OCI-LY7 (cell line): ENCODE measurements around the gene SEMA3G. TPM values are rescaled to one million over a fixed set of nuclear protein-coding genes. Genes with fewer than 3 reads are reported as not detected.

Source experiments
- BruUV-seq: library from RNA; stranded (reverse); fragments of 400-500 nt; replicated peaks from 2 replicates; lab custom pipeline; 2021; lab: Mats Ljungman, UMichigan
- CTCF ChIA-PET: fragments of 300-600 bp; sonication (Branson Sonifier 250); formaldehyde crosslinking; loops from one replicate; lab custom pipeline; 2022; ENCODE audit warnings: antibody characterized with exemption; ENCODE audit not compliant: unreplicated experiment; lab: Charles Lee
- POLR2A ChIA-PET: fragments of 300-600 bp; sonication (Branson Sonifier 250); formaldehyde crosslinking; loops from one replicate; lab custom pipeline; 2022; ENCODE audit warnings: antibody characterized with exemption; lab: Charles Lee
- DNase-seq: peaks from one replicate; pipeline ENCODE4 v3.0.0-alpha.2; 2015; ENCODE audit warnings: low spot score
- H2AFZ ChIP-seq: fragments of 200-600 bp; sonication (generic), shearing (Covaris generic); 2 replicates; pipeline ENCODE4 v1.6.1; 2014; ENCODE audit warnings: mild to moderate bottlenecking, antibody characterized with exemption, low read length, moderate library complexity
- H3K27ac ChIP-seq: fragments of 200-600 bp; sonication (generic); 2 replicates; pipeline ENCODE4 v1.5.1; 2014; ENCODE audit warnings: mixed run types, low read depth, mild to moderate bottlenecking, moderate library complexity, low read length, inconsistent platforms; ENCODE audit not compliant: poor library complexity, severe bottlenecking
- H3K36me3 ChIP-seq: fragments of 200-600 bp; sonication (generic); 2 replicates; pipeline ENCODE4 v1.6.1; 2014; ENCODE audit warnings: mild to moderate bottlenecking, antibody characterized with exemption, low read length, moderate library complexity, mixed read lengths; ENCODE audit not compliant: insufficient read depth
- H3K4me1 ChIP-seq: fragments of 200-600 bp; sonication (generic); 2 replicates; pipeline ENCODE4 v1.5.1; 2014; ENCODE audit warnings: mild to moderate bottlenecking, low read length; ENCODE audit not compliant: insufficient read depth, poor library complexity, severe bottlenecking
- H3K4me2 ChIP-seq: fragments of 200-600 bp; sonication (generic); 2 replicates; pipeline ENCODE4 v1.6.1; 2014; ENCODE audit warnings: mild to moderate bottlenecking, low read length
- H3K4me3 ChIP-seq: fragments of 200-600 bp; sonication (generic); 2 replicates; pipeline ENCODE4 v1.5.1; 2014; ENCODE audit warnings: mild to moderate bottlenecking, low read depth, low read length; ENCODE audit not compliant: poor library complexity, severe bottlenecking
- H3K79me2 ChIP-seq: fragments of 200-600 bp; sonication (generic); 2 replicates; pipeline ENCODE4 v1.6.1; 2016; ENCODE audit warnings: low read depth, mild to moderate bottlenecking, low read length, moderate library complexity, mixed read lengths; ENCODE audit not compliant: insufficient read depth
- H3K9me2 ChIP-seq: fragments of 200-600 bp; sonication (generic); 2 replicates; pipeline ENCODE4 v1.6.1; 2016; ENCODE audit warnings: mild to moderate bottlenecking, low read length, mixed read lengths; ENCODE audit not compliant: insufficient read depth
- H3K9me3 ChIP-seq: fragments of 200-600 bp; sonication (generic); 2 replicates; pipeline ENCODE4 v1.6.1; 2014; ENCODE audit warnings: mild to moderate bottlenecking, mixed run types, low read length, mixed read lengths
- H4K20me1 ChIP-seq: fragments of 200-600 bp; sonication (generic); 2 replicates; pipeline ENCODE4 v1.6.1; 2014; ENCODE audit warnings: mild to moderate bottlenecking, antibody characterized with exemption, low read length, moderate library complexity, mixed read lengths; ENCODE audit not compliant: insufficient read depth
- EZH2phosphoT487 ChIP-seq: fragments of 200-600 bp; sonication (generic); IDR thresholded peaks from 2 replicates; pipeline ENCODE4 v1.6.1; 2018; ENCODE audit warnings: low read depth, borderline replicate concordance, mild to moderate bottlenecking, mixed run types, antibody characterized with exemption, low read length, moderate library complexity, mixed read lengths
- intact Hi-C: fragments of 100-400 bp; cut with micrococcal nuclease; formaldehyde crosslinking; loops from one replicate; pipeline ENCODE4 v1.10.0; 2022; ENCODE audit not compliant: unreplicated experiment
- total RNA-seq, 2 experiments: library from RNA; depleted of rRNA in 1 of 2; stranded (reverse); fragments of >200 nt in 1 of 2; shearing (Covaris generic) in 1 of 2; gene quantifications; 2 replicates each; pipeline ENCODE4 v1.2.3, GENCODE V29; 2014 to 2022
- TF ChIP-seq, protein P1 (sequence below): fragments of 200-600 bp; sonication (generic); conservative IDR thresholded peaks from 2 replicates; pipeline ENCODE4 v1.5.1; 2014; ENCODE audit warnings: mild to moderate bottlenecking, antibody characterized with exemption, low read length, moderate library complexity, mixed read lengths

The SEMA3G gene
- total RNA-seq, 2 experiments from 2014 or later = not detected

DNA sequence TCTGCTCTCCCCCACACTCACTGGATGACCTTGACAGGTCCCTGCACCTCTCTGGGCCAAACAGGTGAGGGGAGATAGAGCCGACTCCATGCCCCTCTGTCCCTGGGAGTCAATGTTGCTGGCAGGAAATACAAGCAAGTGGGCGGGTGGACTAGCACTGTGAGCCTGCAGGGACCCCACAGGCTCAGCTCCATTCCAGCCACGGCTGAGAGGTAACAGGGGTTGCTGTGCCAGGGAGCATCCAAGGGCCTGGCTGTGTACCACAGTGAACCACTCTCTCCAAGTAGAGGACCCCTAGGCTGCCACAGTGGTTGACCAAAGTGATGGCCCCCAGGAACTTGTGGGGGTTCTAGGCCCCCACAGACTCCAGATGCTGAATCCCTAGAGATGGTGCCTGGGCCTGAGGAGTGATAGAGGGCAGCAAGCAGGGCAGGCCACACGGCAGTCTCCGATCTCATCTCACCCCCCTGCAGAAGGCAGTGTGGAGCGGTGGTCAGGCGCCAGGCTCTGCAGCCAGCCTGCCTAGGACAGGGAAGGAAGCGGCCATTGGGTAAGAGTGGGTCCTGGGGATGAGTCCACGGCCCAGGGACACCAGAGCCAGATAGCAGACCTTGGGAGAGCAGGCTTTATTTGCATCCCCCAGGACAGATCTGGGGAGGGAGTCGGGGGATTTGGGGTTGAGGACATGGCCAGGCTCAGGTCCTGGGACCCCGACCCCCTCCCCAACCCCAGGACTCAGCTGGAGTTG is 5.8 kb upstream of the SEMA3G start:
- Histone ChIP-seq H3K9me2 (no peaks in the 10 kb centered on the region), H4K20me1 (no peaks in the 10 kb centered on the region), H3K4me1 (peaks cover 17% of the 10 kb centered on the region), H3K36me3 (no peaks in the 10 kb centered on the region), H2AFZ (no peak overlapping the region), H3K4me2 (no peak overlapping the region), H3K4me3 (no peak overlapping the region), H3K27ac (no peak overlapping the region), H3K79me2 (peaks cover 1% of the 10 kb centered on the region; the same call in 1 of the 2 replicates), H3K9me3 (no peaks in the 10 kb centered on the region)
- intact Hi-C loops = no loop called here
- BruUV-seq = no TSS peak
- no peak for DNase-seq
- ChIA-PET CTCF (no interaction called here), POLR2A (interaction anchor here (0.7 kb wide), 1 partner anchor 29 kb away, joined by 4 read pairs; no protein-coding TSS in a partner anchor)
- TF ChIP-seq, protein P1, sequence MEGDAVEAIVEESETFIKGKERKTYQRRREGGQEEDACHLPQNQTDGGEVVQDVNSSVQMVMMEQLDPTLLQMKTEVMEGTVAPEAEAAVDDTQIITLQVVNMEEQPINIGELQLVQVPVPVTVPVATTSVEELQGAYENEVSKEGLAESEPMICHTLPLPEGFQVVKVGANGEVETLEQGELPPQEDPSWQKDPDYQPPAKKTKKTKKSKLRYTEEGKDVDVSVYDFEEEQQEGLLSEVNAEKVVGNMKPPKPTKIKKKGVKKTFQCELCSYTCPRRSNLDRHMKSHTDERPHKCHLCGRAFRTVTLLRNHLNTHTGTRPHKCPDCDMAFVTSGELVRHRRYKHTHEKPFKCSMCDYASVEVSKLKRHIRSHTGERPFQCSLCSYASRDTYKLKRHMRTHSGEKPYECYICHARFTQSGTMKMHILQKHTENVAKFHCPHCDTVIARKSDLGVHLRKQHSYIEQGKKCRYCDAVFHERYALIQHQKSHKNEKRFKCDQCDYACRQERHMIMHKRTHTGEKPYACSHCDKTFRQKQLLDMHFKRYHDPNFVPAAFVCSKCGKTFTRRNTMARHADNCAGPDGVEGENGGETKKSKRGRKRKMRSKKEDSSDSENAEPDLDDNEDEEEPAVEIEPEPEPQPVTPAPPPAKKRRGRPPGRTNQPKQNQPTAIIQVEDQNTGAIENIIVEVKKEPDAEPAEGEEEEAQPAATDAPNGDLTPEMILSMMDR = no peak
- no peak for TF ChIP-seq EZH2phosphoT487

DNA sequence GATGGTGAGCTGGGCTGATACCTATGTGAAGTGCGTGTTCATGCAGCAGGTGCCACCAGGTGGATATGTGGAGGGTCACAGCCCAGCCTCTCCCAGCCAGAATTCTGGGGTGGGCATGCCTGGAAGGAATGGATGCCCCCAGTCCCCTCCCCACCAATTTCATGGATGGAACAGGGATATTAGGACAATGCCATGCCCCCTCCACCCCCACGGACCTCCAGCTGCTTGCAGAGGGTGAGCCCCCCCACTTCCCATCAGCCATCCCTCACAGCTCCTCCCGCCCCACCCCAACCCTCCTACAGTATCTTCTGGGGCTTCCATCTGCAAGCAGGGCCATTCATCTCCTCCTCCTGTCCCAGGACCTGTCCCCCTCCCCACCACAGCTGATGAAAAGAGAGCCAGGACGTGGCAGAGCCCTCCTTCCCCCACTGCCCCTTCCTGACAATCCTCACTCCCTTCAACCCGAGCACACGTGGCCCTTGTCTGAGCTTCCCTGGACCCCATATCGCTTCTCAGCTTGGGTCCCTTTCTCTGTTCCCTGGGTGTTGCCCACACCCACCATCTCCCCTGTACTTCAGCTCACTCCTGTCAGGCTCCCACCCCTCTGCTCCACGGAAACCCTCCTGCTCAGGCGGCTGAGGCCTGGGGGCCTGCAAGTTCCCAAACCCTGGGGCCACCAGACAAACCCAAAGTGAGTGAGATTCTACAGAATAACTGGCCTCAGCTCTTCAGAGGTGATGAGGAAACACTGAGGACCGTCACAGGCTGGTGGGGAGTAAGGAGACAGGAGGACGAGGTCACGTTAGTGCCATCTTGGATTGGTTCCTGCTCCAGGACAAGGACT is 2.8 kb upstream of the SEMA3G start:
- POLR2A ChIA-PET = interaction anchor here (0.6 to 2.9 kb wide), 4 partner anchors 19 to 78 kb away, joined by 3 to 8 read pairs (median 5); no protein-coding TSS in a partner anchor
- TF ChIP-seq, protein P1 = no peak
- TF ChIP-seq EZH2phosphoT487 = no peak
- Histone ChIP-seq H3K9me3 (no peaks in the 10 kb centered on the region), H3K4me3 (no peak overlapping the region), H3K27ac (no peak overlapping the region), H3K36me3 (no peaks in the 10 kb centered on the region), H3K4me2 (no peak overlapping the region), H2AFZ (no peak overlapping the region), H3K79me2 (no peaks in the 10 kb centered on the region), H3K9me2 (no peaks in the 10 kb centered on the region), H4K20me1 (no peaks in the 10 kb centered on the region), H3K4me1 (no peaks in the 10 kb centered on the region)
- BruUV-seq = no TSS peak
- DNase-seq = no peak
- intact Hi-C loops = loop anchor here (1.0 to 10.0 kb wide), 7 partner anchors 19 to 445 kb away; partner anchors contain the start of gene TLR9
- CTCF ChIA-PET = interaction anchor here (2.3 kb wide), 1 partner anchor 35 kb away, joined by 13 read pairs; no protein-coding TSS in a partner anchor
